Thoracic aorta (tissue), 2 donors: Measurements from ENCODE around the gene TNKS2. TPM values are rescaled to one million over a fixed set of nuclear protein-coding genes. Genes with fewer than 3 reads are reported as not detected.

Experiments
- ATAC-seq: fragments of 150-250 bp; one replicate; pipeline ENCODE4 v1.8.0; 2017; ENCODE audit warnings: low read depth; ENCODE audit not compliant: insufficient number of reproducible peaks, low FRiP score
- DNase-seq: peaks from one replicate; pipeline ENCODE4 v3.0.0-alpha.2; 2020; ENCODE audit warnings: low spot score
- H3K27ac ChIP-seq, 2 donors: fragments of 200-600 bp; sonication (generic); 1 replicate in 1 of 2; 2 replicates in 1 of 2; pipeline ENCODE4 v1.5.1; 2016; ENCODE audit warnings: mild to moderate bottlenecking in 2 of 2, moderate library complexity in 2 of 2
- H3K27me3 ChIP-seq: fragments of 200-600 bp; sonication (generic); replicated peaks from 2 replicates; pipeline ENCODE4 v1.6.0; 2016; ENCODE audit warnings: mild to moderate bottlenecking; ENCODE audit not compliant: insufficient read depth
- H3K36me3 ChIP-seq: fragments of 200-600 bp; sonication (generic); one replicate; pipeline ENCODE4 v1.5.1; 2016
- H3K4me1 ChIP-seq, 2 donors: fragments of 200-600 bp; sonication (generic); 1 replicate in 1 of 2; 2 replicates in 1 of 2; pipeline versions ENCODE4 v1.5.1 to v1.6.0; 2016; ENCODE audit warnings: low read depth in 2 of 2, mild to moderate bottlenecking in 1 of 2; ENCODE audit not compliant: control insufficient read depth in 1 of 2
- H3K4me3 ChIP-seq: fragments of 200-600 bp; sonication (generic); 2 replicates; pipeline ENCODE4 v1.5.1; 2016; ENCODE audit warnings: mild to moderate bottlenecking
- H3K9me3 ChIP-seq: fragments of 200-600 bp; sonication (generic); 2 replicates; pipeline ENCODE4 v1.5.1; 2016
- total RNA-seq, 2 donors: library from RNA; depleted of rRNA; stranded (reverse); fragments of >200 nt; gene quantifications; one replicate each; pipeline versions ENCODE4 v1.1.0 to v1.2.3, GENCODE V29; 2016
- TF ChIP-seq, protein P1 (sequence below): fragments of 200-600 bp; sonication (generic); IDR thresholded peaks from one replicate; pipeline ENCODE4 v1.5.1; 2019; ENCODE audit warnings: antibody characterized with exemption

The TNKS2 gene
- total RNA-seq, 2 donors from 2014 or later, result 45.1 to 73.1 TPM

DNA sequence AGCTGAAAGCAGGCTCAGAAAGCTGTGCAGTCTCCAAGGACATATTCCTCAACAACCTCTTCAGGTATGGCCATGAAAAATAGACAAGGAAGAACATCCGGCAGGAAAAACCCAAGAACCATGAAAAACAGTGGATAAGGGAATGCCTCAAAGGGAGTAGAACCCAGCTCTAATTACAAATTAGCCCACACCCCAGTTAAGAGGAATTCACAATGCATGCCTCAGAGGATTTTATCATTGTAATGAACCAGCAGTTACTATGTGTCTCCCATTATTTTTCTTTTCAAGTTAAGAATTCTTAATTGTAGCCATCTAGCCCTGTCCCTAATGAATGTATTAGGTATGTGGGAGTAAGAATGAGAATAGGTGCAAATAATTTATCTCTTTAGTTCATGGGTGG lies 19.7 kb upstream of the TNKS2 start:
- Histone ChIP-seq H3K9me3 (no peaks in the 10 kb centered on the region), H3K4me3 (no peak overlapping the region), H3K27me3 (no peaks in the 10 kb centered on the region), H3K27ac (no peak overlapping the region), H3K36me3 (no peaks in the 10 kb centered on the region), H3K4me1 (no peaks in the 10 kb centered on the region)
- no peak for ATAC-seq
- DNase-seq, result no peak
- TF ChIP-seq, protein P1, sequence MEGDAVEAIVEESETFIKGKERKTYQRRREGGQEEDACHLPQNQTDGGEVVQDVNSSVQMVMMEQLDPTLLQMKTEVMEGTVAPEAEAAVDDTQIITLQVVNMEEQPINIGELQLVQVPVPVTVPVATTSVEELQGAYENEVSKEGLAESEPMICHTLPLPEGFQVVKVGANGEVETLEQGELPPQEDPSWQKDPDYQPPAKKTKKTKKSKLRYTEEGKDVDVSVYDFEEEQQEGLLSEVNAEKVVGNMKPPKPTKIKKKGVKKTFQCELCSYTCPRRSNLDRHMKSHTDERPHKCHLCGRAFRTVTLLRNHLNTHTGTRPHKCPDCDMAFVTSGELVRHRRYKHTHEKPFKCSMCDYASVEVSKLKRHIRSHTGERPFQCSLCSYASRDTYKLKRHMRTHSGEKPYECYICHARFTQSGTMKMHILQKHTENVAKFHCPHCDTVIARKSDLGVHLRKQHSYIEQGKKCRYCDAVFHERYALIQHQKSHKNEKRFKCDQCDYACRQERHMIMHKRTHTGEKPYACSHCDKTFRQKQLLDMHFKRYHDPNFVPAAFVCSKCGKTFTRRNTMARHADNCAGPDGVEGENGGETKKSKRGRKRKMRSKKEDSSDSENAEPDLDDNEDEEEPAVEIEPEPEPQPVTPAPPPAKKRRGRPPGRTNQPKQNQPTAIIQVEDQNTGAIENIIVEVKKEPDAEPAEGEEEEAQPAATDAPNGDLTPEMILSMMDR, result no peak

DNA sequence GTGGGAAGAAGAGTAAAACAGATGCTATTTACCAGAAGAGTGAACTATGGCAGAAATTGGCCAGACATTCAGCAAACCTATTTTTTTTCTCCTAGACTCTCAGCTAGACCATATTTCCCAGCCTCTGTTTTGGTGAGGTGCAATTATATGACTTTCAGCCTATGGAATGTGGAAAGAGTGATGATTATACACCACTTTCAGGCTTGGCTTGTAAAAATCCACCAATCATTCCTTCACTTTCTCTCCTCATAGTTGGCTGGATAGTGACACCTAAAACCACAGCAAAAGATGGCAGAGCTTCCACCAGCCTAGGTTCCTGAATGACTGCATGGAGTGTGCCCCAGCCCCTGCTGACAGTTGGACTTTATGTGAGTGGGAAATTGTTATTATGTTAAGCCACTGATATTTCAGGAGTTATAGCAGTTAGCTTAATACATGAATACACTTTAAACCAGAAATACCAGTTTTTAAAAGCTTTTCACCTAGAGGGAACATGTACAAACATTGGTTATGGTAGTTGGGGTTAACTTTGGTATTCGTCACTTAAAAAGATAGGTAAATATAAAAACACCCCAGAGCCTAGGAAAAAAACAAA lies 19.1 kb upstream of the TNKS2 start:
- Histone ChIP-seq H3K9me3 (no peaks in the 10 kb centered on the region), H3K4me1 (no peaks in the 10 kb centered on the region), H3K27ac (no peak overlapping the region), H3K27me3 (no peaks in the 10 kb centered on the region), H3K36me3 (no peaks in the 10 kb centered on the region), H3K4me3 (no peak overlapping the region)
- DNase-seq, result no peak
- ATAC-seq, result no peak
- TF ChIP-seq, protein P1, result no peak

DNA sequence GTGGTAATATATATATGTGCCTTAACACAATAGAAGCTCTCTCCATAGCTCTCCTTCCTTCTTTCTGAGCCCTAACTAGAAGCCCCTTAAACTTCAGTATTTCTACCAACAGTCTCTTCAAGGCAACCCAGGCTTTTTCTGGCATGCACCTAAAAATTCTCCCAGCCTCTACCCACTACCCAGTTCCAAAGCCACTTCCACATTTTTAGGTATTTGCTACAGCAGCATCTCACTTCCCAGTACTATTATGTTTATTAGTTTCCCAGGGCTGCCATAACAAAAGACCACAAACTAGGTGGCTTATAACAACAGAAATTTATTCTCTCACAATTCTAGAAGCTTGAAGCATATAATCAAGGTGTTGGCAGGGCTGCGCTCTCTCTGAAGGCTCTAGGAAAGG lies 15.7 kb upstream of the TNKS2 start:
- ATAC-seq (no peak), DNase-seq (no peak)
- Histone ChIP-seq H3K27ac (no peak overlapping the region), H3K9me3 (no peaks in the 10 kb centered on the region), H3K4me1 (no peaks in the 10 kb centered on the region), H3K36me3 (no peaks in the 10 kb centered on the region), H3K27me3 (no peaks in the 10 kb centered on the region), H3K4me3 (no peak overlapping the region)
- TF ChIP-seq, protein P1, result no peak

DNA sequence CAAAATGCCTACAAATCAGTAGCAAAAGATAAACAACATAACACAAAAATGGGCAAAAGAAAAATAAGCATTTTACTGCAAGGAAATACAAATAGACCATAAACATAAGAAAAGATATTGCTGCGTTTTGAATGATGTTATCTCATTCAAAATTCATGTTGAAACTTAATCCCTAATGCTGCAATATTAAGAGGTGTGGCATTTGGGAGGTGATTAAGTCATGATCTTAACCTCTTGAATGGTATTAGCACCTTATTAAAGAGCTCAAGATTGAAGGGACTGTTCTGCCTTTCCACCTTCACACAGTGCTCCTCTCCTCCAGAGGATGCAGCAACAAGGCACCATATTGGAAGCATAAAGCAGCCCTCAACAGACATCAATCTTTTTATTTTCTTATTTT lies 12.4 kb upstream of the TNKS2 start:
- Histone ChIP-seq H3K27ac (no peak overlapping the region), H3K4me1 (no peaks in the 10 kb centered on the region), H3K27me3 (no peaks in the 10 kb centered on the region), H3K4me3 (no peak overlapping the region), H3K36me3 (no peaks in the 10 kb centered on the region), H3K9me3 (no peaks in the 10 kb centered on the region)
- ATAC-seq, result no peak
- TF ChIP-seq, protein P1, result no peak
- DNase-seq, result no peak

DNA sequence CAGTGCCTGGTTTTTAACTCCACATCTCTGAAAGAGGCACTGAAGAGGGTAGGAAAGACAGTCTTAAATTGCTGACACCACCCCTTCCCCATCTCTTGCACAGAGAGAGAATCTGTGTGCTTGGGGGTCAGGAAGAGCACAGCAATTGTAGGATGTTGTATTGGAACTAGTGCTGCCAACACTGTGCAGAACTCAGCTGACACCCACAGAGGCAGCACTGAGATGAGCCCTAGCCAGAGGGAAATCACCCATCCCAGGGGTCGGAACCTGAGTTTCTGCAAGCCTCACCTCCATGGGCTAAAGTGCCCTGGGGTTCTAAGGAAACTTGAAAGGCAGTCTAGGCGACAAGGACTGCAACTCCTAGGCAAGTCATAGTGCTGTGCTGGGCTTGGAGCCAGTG lies 11.0 kb upstream of the TNKS2 start:
- no peaks in the 10 kb centered on the region for H3K4me1 ChIP-seq
- no peaks in the 10 kb centered on the region for H3K36me3 ChIP-seq
- H3K4me3 ChIP-seq, result no peak overlapping the region
- no peaks in the 10 kb centered on the region for H3K9me3 ChIP-seq
- TF ChIP-seq, protein P1, result no peak
- ATAC-seq, result no peak
- no peak overlapping the region for H3K27ac ChIP-seq
- H3K27me3 ChIP-seq, result no peaks in the 10 kb centered on the region
- DNase-seq, result no peak
